ENCODE results near the gene MRPL38. TPM values are rescaled to one million over a fixed set of nuclear protein-coding genes. Genes with fewer than 3 reads are reported as not detected.

The MRPL38 gene
- total and polyA plus RNA-seq, 4 donors, result 23.0 to 63.9 (median 50.5) TPM

DNA sequence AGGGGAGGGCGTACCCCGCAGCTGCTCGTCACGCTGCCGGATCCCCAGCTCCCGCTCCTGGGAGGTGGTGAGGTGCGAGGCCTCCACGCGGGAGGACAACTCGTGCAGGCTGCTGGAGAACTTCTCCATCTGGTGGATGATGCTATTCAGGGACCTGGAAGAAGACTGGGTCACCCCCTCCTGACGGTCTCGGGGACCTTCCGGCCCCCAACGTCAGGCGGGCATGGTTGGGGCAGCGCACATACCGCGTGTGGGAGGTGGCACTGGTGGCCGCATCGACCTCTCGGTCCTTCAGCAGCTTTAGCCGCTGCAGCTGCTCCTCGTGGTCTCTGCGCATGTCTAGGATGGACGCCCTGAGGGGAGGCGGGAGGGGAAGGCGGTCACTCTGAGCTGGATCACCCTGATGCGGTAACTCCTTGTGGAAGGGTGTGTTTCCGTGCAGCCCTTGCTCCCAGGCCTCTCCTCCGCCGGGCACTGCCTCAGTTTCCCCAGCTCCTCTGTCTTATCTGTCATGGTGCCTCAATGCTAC is 13.3 kb upstream of the MRPL38 start:
- no peak overlapping the region for H3K27ac ChIP-seq (ENCODE audit: low read depth in 1 of 2, low read length in 2 of 2)
- no peak overlapping the region for H3K4me3 ChIP-seq (ENCODE audit: low read depth in 1 of 3, low read length in 3 of 3)
- peaks cover 0 to 13% (median 12%) of the 10 kb centered on the region in 4 donors for H3K4me1 ChIP-seq (ENCODE audit: control insufficient read depth in 4 of 4, insufficient read depth in 4 of 4, low read length in 3 of 4)
- TF ChIP-seq HNF4A (conservative IDR thresholded peaks at IDR 0.05), result no peak
- TF ChIP-seq TAF1 (conservative IDR thresholded peaks at IDR 0.05), result no peak
- no peak for TF ChIP-seq EGR1 (IDR thresholded peaks at IDR 0.05; ENCODE audit: low read depth in 2 of 2)
- TF ChIP-seq GABPA (IDR thresholded peaks at IDR 0.05 in 1 of 2, conservative IDR thresholded peaks at IDR 0.05 in 1 of 2), result no peak
- TF ChIP-seq, protein P1, sequence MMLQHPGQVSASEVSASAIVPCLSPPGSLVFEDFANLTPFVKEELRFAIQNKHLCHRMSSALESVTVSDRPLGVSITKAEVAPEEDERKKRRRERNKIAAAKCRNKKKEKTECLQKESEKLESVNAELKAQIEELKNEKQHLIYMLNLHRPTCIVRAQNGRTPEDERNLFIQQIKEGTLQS (IDR thresholded peaks at IDR 0.05), result no peak
- TF ChIP-seq HNF4G (IDR thresholded peaks at IDR 0.05), result no peak
- no peak for TF ChIP-seq NR2F2 (IDR thresholded peaks at IDR 0.05)
- TF ChIP-seq, protein P2, sequence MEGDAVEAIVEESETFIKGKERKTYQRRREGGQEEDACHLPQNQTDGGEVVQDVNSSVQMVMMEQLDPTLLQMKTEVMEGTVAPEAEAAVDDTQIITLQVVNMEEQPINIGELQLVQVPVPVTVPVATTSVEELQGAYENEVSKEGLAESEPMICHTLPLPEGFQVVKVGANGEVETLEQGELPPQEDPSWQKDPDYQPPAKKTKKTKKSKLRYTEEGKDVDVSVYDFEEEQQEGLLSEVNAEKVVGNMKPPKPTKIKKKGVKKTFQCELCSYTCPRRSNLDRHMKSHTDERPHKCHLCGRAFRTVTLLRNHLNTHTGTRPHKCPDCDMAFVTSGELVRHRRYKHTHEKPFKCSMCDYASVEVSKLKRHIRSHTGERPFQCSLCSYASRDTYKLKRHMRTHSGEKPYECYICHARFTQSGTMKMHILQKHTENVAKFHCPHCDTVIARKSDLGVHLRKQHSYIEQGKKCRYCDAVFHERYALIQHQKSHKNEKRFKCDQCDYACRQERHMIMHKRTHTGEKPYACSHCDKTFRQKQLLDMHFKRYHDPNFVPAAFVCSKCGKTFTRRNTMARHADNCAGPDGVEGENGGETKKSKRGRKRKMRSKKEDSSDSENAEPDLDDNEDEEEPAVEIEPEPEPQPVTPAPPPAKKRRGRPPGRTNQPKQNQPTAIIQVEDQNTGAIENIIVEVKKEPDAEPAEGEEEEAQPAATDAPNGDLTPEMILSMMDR (IDR thresholded peaks at IDR 0.05; ENCODE audit: low read depth, low read length, missing input control), result no peak
- no peak for TF ChIP-seq RAD21 (IDR thresholded peaks at IDR 0.05)
- TF ChIP-seq, protein P3, sequence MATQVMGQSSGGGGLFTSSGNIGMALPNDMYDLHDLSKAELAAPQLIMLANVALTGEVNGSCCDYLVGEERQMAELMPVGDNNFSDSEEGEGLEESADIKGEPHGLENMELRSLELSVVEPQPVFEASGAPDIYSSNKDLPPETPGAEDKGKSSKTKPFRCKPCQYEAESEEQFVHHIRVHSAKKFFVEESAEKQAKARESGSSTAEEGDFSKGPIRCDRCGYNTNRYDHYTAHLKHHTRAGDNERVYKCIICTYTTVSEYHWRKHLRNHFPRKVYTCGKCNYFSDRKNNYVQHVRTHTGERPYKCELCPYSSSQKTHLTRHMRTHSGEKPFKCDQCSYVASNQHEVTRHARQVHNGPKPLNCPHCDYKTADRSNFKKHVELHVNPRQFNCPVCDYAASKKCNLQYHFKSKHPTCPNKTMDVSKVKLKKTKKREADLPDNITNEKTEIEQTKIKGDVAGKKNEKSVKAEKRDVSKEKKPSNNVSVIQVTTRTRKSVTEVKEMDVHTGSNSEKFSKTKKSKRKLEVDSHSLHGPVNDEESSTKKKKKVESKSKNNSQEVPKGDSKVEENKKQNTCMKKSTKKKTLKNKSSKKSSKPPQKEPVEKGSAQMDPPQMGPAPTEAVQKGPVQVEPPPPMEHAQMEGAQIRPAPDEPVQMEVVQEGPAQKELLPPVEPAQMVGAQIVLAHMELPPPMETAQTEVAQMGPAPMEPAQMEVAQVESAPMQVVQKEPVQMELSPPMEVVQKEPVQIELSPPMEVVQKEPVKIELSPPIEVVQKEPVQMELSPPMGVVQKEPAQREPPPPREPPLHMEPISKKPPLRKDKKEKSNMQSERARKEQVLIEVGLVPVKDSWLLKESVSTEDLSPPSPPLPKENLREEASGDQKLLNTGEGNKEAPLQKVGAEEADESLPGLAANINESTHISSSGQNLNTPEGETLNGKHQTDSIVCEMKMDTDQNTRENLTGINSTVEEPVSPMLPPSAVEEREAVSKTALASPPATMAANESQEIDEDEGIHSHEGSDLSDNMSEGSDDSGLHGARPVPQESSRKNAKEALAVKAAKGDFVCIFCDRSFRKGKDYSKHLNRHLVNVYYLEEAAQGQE (IDR thresholded peaks at IDR 0.05), result no peak
- no peak for TF ChIP-seq RXRA (IDR thresholded peaks at IDR 0.05)
- no peak for TF ChIP-seq FOXA1 (IDR thresholded peaks at IDR 0.05)
- TF ChIP-seq JUND (IDR thresholded peaks at IDR 0.05), result no peak
- no peak for TF ChIP-seq FOXA2 (IDR thresholded peaks at IDR 0.05)
- TF ChIP-seq, protein P4, sequence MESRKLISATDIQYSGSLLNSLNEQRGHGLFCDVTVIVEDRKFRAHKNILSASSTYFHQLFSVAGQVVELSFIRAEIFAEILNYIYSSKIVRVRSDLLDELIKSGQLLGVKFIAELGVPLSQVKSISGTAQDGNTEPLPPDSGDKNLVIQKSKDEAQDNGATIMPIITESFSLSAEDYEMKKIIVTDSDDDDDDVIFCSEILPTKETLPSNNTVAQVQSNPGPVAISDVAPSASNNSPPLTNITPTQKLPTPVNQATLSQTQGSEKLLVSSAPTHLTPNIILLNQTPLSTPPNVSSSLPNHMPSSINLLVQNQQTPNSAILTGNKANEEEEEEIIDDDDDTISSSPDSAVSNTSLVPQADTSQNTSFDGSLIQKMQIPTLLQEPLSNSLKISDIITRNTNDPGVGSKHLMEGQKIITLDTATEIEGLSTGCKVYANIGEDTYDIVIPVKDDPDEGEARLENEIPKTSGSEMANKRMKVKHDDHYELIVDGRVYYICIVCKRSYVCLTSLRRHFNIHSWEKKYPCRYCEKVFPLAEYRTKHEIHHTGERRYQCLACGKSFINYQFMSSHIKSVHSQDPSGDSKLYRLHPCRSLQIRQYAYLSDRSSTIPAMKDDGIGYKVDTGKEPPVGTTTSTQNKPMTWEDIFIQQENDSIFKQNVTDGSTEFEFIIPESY (IDR thresholded peaks at IDR 0.05), result no peak
- H3K36me3 ChIP-seq (ENCODE audit: control insufficient read depth in 4 of 4, insufficient read depth in 3 of 4, low read depth in 1 of 4, low read length in 3 of 4), result no peaks in the 10 kb centered on the region
- no peak for DNase-seq (ENCODE audit: low spot score)
- 97% methylated on average over 31 of the region's 31 CpGs for WGBS
- H3K9ac ChIP-seq (ENCODE audit: low read depth in 1 of 2, low read length in 2 of 2), result no peak overlapping the region
- H3K27me3 ChIP-seq (ENCODE audit: control insufficient read depth in 4 of 4, insufficient read depth in 4 of 4, low read length in 3 of 4), result no peaks in the 10 kb centered on the region
- no peaks in the 10 kb centered on the region for H3K9me3 ChIP-seq (ENCODE audit: control insufficient read depth in 4 of 4, low read length in 3 of 4)
